Measurements from ENCODE around the gene PBX1. TPM values are rescaled to one million over a fixed set of nuclear protein-coding genes. Genes with fewer than 3 reads are reported as not detected.
A peak's percentile ranks its signal among the peaks of the same experiment; 100 is the strongest.

Gene PBX1
- total RNA-seq, 4 donors from 2014 or later: 25.8 to 31.0 (median 27.1) TPM

GRCh38 chr1:164742745-164743144 is 183.8 kb downstream of the PBX1 start:
- Histone ChIP-seq H3K9me3 (no peaks in the 10 kb centered on the region), H3K36me3 (no peaks in the 10 kb centered on the region), H3K4me1 (peaks cover 0 to 13% (median 0%) of the 10 kb centered on the region in 4 donors), H3K27me3 (no peaks in the 10 kb centered on the region), H3K27ac (no peak overlapping the region), H3K4me3 (no peak overlapping the region)
- WGBS, 2 donors: 89 to 93% methylated on average over 3 of the region's 3 CpGs
- no peak for TF ChIP-seq EP300 (IDR thresholded peaks at IDR 0.05)
- TF ChIP-seq POLR2A (IDR thresholded peaks at IDR 0.05): no peak
- TF ChIP-seq CTCF (IDR thresholded peaks at IDR 0.05): no peak
- DNase-seq (ENCODE audit: low spot score in 2 of 2): no peak

- TF ChIP-seq CTCF (IDR thresholded peaks at IDR 0.05): no peak
- no peak for TF ChIP-seq POLR2A (IDR thresholded peaks at IDR 0.05)
- no peak for TF ChIP-seq EP300 (IDR thresholded peaks at IDR 0.05)
- no peak for DNase-seq (ENCODE audit: low spot score in 2 of 2)
- Histone ChIP-seq H3K9me3 (no peaks in the 10 kb centered on the region), H3K27me3 (no peaks in the 10 kb centered on the region), H3K36me3 (no peaks in the 10 kb centered on the region), H3K4me1 (peaks cover 0 to 25% (median 0%) of the 10 kb centered on the region in 4 donors), H3K27ac (no peak overlapping the region), H3K4me3 (no peak overlapping the region)
- 65 to 72% methylated on average over 2 of the region's 2 CpGs for WGBS, 2 donors
These were observed 185.0 kb downstream of the PBX1 start for GRCh38 chr1:164743976-164744375.

- 95 to 96% methylated on average over 5 of the region's 5 CpGs for WGBS, 2 donors
- no peak for DNase-seq (ENCODE audit: low spot score in 2 of 2)
- H3K4me1 ChIP-seq: peaks cover 0 to 40% (median 0%) of the 10 kb centered on the region in 4 donors
- no peaks in the 10 kb centered on the region for H3K9me3 ChIP-seq
- H3K36me3 ChIP-seq: no peaks in the 10 kb centered on the region
- H3K27me3 ChIP-seq: no peaks in the 10 kb centered on the region
- TF ChIP-seq CTCF (IDR thresholded peaks at IDR 0.05) (no peak), EP300 (IDR thresholded peaks at IDR 0.05) (no peak), POLR2A (IDR thresholded peaks at IDR 0.05) (no peak)
- no peak overlapping the region for H3K4me3 ChIP-seq
- H3K27ac ChIP-seq: no peak overlapping the region
These were observed 186.8 kb downstream of the PBX1 start for GRCh38 chr1:164745736-164746135.

GRCh38 chr1:164746632-164747031 is 187.6 kb downstream of the PBX1 start:
- 72 to 81% methylated on average over 5 of the region's 5 CpGs for WGBS, 2 donors
- Histone ChIP-seq H3K36me3 (no peaks in the 10 kb centered on the region), H3K4me1 (peaks cover 0 to 46% (median 0%) of the 10 kb centered on the region in 4 donors), H3K4me3 (no peak overlapping the region), H3K9me3 (no peaks in the 10 kb centered on the region), H3K27ac (peak overlapping the region in 2 of 4 donors; percentile 78 to 84), H3K27me3 (no peaks in the 10 kb centered on the region)
- TF ChIP-seq EP300 (IDR thresholded peaks at IDR 0.05) (no peak), POLR2A (IDR thresholded peaks at IDR 0.05) (no peak), CTCF (IDR thresholded peaks at IDR 0.05) (no peak)
- DNase-seq (ENCODE audit: low spot score in 2 of 2): no peak

GRCh38 chr1:164748253-164748899 is 189.4 kb downstream of the PBX1 start:
- Histone ChIP-seq H3K4me3 (no peak overlapping the region), H3K27ac (peak overlapping the region; percentile 29 to 84 (median 55)), H3K36me3 (no peaks in the 10 kb centered on the region), H3K4me1 (peaks cover 0 to 62% (median under 1%) of the 10 kb centered on the region in 4 donors), H3K27me3 (no peaks in the 10 kb centered on the region), H3K9me3 (no peaks in the 10 kb centered on the region)
- WGBS, 2 donors: 22 to 29% methylated on average over 10 of the region's 10 CpGs
- TF ChIP-seq CTCF (IDR thresholded peaks at IDR 0.05) (no peak), EP300 (IDR thresholded peaks at IDR 0.05) (peak; percentile 68 to 95)
- DNase-seq (ENCODE audit: low spot score in 2 of 2): peak in 1 of 2 donors; percentile 64
